Omental fat pad (tissue), 4 donors: ENCODE data around the gene ALKBH6. TPM values are rescaled to one million over a fixed set of nuclear protein-coding genes. Genes with fewer than 3 reads are reported as not detected.

Source experiments
- ATAC-seq: fragments of 150-250 bp; one replicate; pipeline ENCODE4 v1.9.1; 2016; ENCODE audit warnings: mild to moderate bottlenecking, moderate library complexity; ENCODE audit not compliant: low FRiP score
- DNase-seq: peaks from one replicate; pipeline ENCODE4 v3.0.0-alpha.2; 2019; ENCODE audit warnings: low spot score
- total RNA-seq, 4 donors: library from RNA; depleted of rRNA; stranded (reverse); fragments of >200 nt; gene quantifications; one replicate each; pipeline ENCODE4 v1.1.0, GENCODE V29; 2016
- TF ChIP-seq, protein P1 (sequence below), 3 donors: fragments of 450-650 bp; IDR thresholded peaks; one replicate each; pipeline ENCODE4 v1.5.1; 2016 to 2017; ENCODE audit warnings: antibody characterized with exemption in 3 of 3, mild to moderate bottlenecking in 3 of 3, moderate library complexity in 2 of 3

Gene ALKBH6
- total RNA-seq, 4 donors from 2014 or later, result 13.6 to 21.8 (median 16.1) TPM

DNA sequence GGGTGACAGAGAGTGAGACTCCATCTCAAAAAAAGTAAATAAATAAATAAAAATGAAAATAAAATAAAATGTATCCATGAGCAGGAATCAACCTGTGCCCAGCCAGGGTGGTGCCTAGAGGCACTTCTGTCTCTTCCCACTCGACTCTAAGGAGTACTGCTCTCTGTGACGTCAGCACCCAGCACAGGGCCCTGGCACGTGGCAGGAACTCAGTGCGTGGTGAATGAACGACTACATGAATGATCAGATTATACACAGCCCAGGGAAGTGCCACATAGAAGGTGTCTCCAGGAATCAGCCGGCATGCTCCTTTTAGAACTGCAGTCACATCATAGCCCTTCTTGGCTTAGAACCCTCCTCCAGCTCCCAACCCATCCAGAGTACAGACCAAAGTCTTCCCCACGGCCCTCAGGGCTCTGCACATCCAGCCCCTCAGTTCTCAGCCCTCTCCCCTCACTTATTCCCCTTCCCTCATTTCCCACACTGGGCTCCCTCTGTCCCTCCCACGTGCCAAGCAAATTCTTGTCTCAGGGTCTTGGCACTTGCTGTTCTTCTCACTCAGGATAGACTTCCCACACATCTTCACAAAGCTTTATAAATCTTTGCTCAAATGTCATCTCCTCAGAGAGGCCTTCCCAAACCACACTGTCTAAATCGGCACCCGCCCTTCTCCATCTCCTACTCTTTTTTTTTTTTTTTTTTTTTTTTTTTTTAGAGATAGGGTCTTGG, 14.5 kb upstream of the ALKBH6 start:
- TF ChIP-seq, protein P1, sequence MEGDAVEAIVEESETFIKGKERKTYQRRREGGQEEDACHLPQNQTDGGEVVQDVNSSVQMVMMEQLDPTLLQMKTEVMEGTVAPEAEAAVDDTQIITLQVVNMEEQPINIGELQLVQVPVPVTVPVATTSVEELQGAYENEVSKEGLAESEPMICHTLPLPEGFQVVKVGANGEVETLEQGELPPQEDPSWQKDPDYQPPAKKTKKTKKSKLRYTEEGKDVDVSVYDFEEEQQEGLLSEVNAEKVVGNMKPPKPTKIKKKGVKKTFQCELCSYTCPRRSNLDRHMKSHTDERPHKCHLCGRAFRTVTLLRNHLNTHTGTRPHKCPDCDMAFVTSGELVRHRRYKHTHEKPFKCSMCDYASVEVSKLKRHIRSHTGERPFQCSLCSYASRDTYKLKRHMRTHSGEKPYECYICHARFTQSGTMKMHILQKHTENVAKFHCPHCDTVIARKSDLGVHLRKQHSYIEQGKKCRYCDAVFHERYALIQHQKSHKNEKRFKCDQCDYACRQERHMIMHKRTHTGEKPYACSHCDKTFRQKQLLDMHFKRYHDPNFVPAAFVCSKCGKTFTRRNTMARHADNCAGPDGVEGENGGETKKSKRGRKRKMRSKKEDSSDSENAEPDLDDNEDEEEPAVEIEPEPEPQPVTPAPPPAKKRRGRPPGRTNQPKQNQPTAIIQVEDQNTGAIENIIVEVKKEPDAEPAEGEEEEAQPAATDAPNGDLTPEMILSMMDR (IDR thresholded peaks at IDR 0.05), result no peak
- DNase-seq (no peak), ATAC-seq (no peak)

DNA sequence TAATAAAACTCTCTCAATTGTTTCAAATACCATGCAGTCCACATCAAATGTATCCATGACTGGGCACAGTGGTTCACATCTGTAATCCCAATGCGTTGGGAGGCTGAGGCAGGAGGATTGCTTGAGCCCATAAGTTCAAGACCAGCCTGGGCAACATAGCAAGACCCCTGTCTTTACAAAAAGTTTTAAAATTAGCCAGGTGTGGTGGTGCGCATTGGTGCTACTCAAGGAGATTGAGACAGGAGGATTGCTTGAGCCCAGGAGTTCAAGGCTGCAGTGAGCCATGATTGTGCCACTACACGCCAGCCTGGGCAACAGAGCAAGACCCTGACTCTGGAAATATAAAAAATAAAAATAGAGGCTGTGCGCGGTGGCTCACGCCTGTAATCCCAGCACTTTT, 13.7 kb upstream of the ALKBH6 start:
- no peak for DNase-seq
- TF ChIP-seq, protein P1 (IDR thresholded peaks at IDR 0.05), result no peak
- ATAC-seq, result no peak

DNA sequence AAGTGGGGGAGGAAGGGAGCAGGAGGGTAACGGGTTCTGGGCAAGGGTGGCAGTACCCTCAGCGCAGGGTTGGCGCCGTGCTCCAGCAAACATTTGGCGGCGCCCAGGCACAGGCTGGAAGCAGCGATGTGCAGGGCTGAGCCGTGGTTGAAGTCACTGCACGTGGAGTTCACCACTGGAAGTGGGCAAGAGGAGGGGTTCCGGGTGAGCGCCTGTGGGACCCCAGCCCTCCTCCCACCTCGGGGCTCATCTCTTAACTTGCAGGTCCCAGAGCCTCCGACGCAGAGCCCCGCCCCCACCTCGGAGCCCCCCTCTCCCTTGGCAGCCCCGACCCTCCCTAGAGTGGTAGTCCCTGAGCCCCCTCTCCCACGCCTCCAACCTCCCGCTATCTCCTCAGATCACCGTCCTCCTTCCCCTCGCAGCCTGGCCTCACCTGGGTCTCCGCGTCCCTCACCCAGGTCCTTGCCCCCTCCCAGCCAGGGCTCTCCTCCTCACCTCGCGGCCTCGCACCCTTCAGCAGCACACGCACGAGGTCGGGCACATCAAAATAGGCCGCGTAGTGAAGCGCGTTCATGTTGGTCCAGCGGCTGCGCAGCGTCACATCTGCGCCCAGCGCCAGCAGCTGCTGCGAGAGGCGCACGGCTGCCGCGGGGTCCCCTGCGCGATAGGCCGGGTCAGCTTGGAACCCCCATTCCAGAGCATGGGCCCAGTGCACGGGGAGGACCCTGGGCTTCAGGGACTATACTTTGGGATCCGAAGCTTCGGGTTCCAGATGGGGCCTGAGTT, 12.3 kb upstream of the ALKBH6 start:
- no peak for DNase-seq
- TF ChIP-seq, protein P1 (IDR thresholded peaks at IDR 0.05), result no peak
- no peak for ATAC-seq

DNA sequence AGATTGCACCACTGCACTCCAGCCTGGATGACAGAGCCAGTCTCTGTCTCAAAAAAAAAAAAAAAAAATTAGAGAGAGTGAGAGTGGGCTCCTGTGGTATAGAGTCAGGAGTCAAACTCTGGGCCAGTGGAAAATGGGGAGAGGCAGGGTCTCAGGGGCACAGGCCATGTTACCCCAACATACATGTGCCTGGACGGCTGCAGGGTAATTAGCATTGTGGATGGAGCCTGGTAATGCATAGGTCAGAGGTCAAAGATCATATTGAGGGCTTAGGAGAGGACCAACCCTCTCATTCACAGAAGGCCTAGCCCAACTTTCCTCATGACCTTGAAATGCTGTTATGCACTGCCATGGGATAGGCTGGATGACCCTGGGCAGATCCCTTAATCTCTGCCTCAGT, 11.5 kb upstream of the ALKBH6 start:
- no peak for ATAC-seq
- no peak for DNase-seq
- TF ChIP-seq, protein P1 (IDR thresholded peaks at IDR 0.05), result no peak

DNA sequence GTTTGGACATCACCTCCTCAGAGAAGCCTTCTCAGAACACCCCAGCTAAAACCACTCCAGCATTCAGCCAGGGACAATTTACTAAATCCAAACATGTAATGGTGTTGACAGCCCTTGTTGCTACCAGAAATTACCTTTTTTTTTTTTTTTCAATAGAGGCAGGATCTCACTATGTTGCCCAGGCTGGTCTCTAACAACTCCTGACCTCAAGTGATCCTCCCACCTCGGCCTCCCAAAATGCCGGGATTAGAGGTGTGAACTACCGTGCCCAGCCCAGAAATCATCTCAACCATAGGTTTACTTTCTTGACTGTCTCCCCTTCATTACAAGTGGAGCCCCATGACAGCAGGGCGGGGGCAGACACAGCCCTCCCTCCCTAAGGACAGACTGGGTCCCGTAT, 9.4 kb upstream of the ALKBH6 start:
- TF ChIP-seq, protein P1 (IDR thresholded peaks at IDR 0.05), result no peak

DNA sequence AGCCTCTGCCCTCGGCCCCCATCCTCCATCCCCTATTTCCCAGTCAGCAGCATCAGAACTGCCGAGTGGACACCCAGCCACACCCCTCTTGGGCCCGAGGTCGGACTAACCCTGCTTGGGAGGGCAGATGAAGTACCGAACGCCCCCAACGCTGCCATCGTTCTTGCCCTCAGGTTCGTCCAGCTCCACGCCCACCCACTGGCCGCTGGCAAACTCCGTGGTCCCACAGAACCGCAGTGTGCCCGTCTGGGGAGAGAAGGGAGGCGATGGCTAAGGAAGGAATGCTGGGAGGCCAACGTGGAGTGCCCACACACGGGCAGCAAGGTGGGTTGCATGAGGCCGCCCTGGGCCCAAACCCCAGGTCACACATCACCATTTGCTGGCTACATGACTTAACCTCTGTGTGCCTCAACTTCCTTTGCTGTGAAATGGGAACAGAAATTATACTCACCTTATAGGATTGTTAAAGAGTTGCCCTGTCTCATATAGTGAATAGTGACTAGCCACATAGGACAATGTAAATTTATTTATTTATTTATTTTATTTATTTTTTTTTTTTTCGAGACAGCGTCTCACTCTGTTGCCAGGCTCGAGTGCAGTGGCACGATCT, 5.2 kb upstream of the ALKBH6 start:
- ATAC-seq (no peak), DNase-seq (no peak)
- TF ChIP-seq, protein P1 (IDR thresholded peaks at IDR 0.05), result no peak

More for the DNA sequence above, 9.4 kb upstream of the ALKBH6 start:
- no peak for ATAC-seq
- no peak for DNase-seq
